T-cell (primary cell): ENCODE data around the gene ISCA1. TPM values are rescaled to one million over a fixed set of nuclear protein-coding genes. Genes with fewer than 3 reads are reported as not detected.
A peak's percentile ranks its signal among the peaks of the same experiment; 100 is the strongest.

Experiments
- ATAC-seq, 4 experiments: fragments of 200-7000 bp in 3 of 4; fragments of 150-1000 bp in 1 of 4; cut with Tn5 transposase; replicated peaks in 1 of 4; 1 replicate in 3 of 4; 2 replicates in 1 of 4; pipeline ENCODE4 v1.10.0; 2021; ENCODE audit warnings: moderate library complexity in 3 of 4, mild to moderate bottlenecking in 2 of 4, moderate number of reproducible peaks in 1 of 4
- CTCF ChIA-PET, 2 donors: fragments of 300-600 bp; sonication (Branson Sonifier 250); formaldehyde crosslinking; loops; one replicate each; lab custom pipeline; 2022; ENCODE audit warnings: antibody characterized with exemption in 2 of 2; lab: Charles Lee
- POLR2A ChIA-PET, 2 donors: fragments of 300-600 bp; sonication (Branson Sonifier 250); formaldehyde crosslinking; loops; one replicate each; lab custom pipeline; 2022; ENCODE audit warnings: antibody characterized with exemption in 2 of 2; lab: Charles Lee
- DNase-seq, 35 experiments: peaks; one replicate each; pipeline versions ENCODE4 v3.0.0 to v3.0.0-alpha.2; 2013 to 2023
- H3K27ac ChIP-seq: one replicate; pipeline ENCODE4 v1.5.1; 2013; ENCODE audit warnings: low read length
- H3K27me3 ChIP-seq, 2 experiments: replicated peaks in 1 of 2; 1 replicate in 1 of 2; 2 replicates in 1 of 2; pipeline versions ENCODE4 v1.6.1 to v1.7.0; 2013; ENCODE audit warnings: low read length in 1 of 2, mixed read lengths in 1 of 2; ENCODE audit not compliant: control insufficient read depth in 2 of 2, insufficient read depth in 2 of 2; ENCODE audit errors: extremely low read depth in 1 of 2
- H3K36me3 ChIP-seq, 2 donors: 1 replicate in 1 of 2; 2 replicates in 1 of 2; pipeline versions ENCODE4 v1.6.1 to v1.7.0; 2013; ENCODE audit warnings: low read length in 1 of 2; ENCODE audit not compliant: control insufficient read depth in 2 of 2, insufficient read depth in 1 of 2; ENCODE audit errors: extremely low read depth in 1 of 2
- H3K4me1 ChIP-seq, 2 experiments: 1 replicate in 1 of 2; 2 replicates in 1 of 2; pipeline versions ENCODE4 v1.6.1 to v1.7.0; 2013; ENCODE audit warnings: low read length in 2 of 2, mixed read lengths in 1 of 2; ENCODE audit not compliant: insufficient read depth in 2 of 2, control insufficient read depth in 1 of 2; ENCODE audit errors: extremely low read depth in 1 of 2
- H3K4me3 ChIP-seq, 2 donors: 1 replicate in 1 of 2; 2 replicates in 1 of 2; pipeline versions ENCODE4 v1.5.1 to v1.7.0; 2013; ENCODE audit warnings: mild to moderate bottlenecking in 2 of 2, low read length in 1 of 2, moderate library complexity in 1 of 2; ENCODE audit not compliant: control insufficient read depth in 1 of 2; ENCODE audit errors: extremely low read depth in 1 of 2
- H3K9me3 ChIP-seq: 2 replicates; pipeline ENCODE4 v1.7.0; 2013
- H3K27ac Mint-ChIP-seq, 2 donors: one replicate each; pipeline ENCODE4 v1.8.0; 2020 to 2021; ENCODE audit warnings: mild to moderate bottlenecking in 2 of 2, mixed read lengths in 2 of 2
- H3K27me3 Mint-ChIP-seq, 2 donors: one replicate each; pipeline ENCODE4 v1.8.0; 2021 to 2022; ENCODE audit warnings: mixed read lengths in 2 of 2
- H3K36me3 Mint-ChIP-seq: one replicate; pipeline ENCODE4 v1.8.0; 2021; ENCODE audit warnings: mixed read lengths
- H3K4me1 Mint-ChIP-seq, 3 donors: one replicate each; pipeline ENCODE4 v1.8.0; 2020 to 2022; ENCODE audit warnings: mixed read lengths in 3 of 3, mild to moderate bottlenecking in 1 of 3
- H3K4me3 Mint-ChIP-seq, 3 donors: one replicate each; pipeline ENCODE4 v1.8.0; 2020 to 2022; ENCODE audit warnings: mild to moderate bottlenecking in 3 of 3, mixed read lengths in 3 of 3, moderate library complexity in 3 of 3
- H3K9me3 Mint-ChIP-seq, 3 donors: one replicate each; pipeline ENCODE4 v1.8.0; 2020 to 2022; ENCODE audit warnings: mixed read lengths in 3 of 3
- WGBS: methylation state at CpG from one replicate; pipeline ENCODE4 v1.1.5; 2013; ENCODE audit warnings: missing lambda C conversion rate; ENCODE audit not compliant: insufficient coverage; 5-methylcytosine and 5-hydroxymethylcytosine counted together
- total RNA-seq, 35 experiments: library from RNA in 6 of 35; stranded (reverse) in 6 of 35; fragments of 120-200 nt in 1 of 35; gene quantifications; one replicate each; pipeline versions ENCODE4 v1.2.1 to v1.2.4 and lab custom pipeline; 2013 to 2026

Gene ISCA1
- total RNA-seq, 5 donors from 2014 or later (not counting 1 experiment from before 2014, with no cell fraction given) = 30.9 to 69.9 (median 34.5) TPM

DNA sequence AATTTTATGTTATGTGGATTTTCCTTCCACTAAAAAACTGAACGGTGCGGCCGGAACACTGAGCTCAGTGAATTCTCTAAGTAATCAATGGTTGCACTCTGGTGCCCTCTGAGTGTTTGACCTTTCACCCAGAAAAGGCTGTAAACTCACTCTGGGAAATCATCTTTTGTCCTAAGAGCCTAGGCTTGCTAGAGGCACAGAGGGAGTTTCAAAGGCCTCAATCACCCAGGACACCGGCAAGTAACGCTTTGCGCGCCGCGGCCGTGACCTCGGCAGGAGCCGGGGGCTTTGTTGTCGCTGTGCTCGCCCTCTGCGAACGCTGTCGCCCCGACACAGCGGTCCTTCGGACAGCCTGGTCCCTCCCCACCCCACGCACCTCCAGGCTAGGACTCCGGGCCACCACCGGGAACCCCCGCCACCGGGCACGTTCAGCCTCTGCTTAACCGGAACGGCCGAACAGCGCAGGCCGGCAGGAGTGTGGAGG is 703 bp downstream of the ISCA1 start:
- peaks cover 39 to 54% (median 50%) of the 10 kb centered on the region in 3 donors for H3K4me1 Mint-ChIP-seq

DNA sequence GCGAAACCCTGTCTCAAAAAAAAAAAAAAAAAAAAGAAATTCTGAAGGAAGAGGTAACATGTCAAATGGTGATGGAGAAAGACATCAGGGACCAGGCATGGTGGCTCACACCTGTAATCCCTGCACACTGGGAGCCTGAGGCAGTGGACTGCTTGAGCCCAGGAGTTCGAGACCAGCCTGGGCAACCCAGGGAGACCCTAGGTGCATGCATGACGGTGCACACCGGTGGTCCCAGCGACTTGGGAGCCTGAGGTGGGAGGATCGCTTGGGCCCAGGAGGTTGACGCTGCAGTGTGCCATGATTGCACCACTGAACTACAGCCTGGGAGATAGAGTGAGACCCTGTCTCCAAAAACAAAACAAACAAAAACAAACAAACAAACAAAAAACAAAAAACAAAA is 1.8 kb downstream of the ISCA1 start:
- Histone ChIP-seq H3K4me3 (no peak overlapping the region), H3K27me3 (no peaks in the 10 kb centered on the region), H3K27ac (no peak overlapping the region), H3K36me3 (peaks cover 0 to 7% of the 10 kb centered on the region in 2 donors), H3K4me1 (peaks cover 5 to 23% of the 10 kb centered on the region in 2 experiments), H3K9me3 (no peaks in the 10 kb centered on the region)
- H3K27me3 Mint-ChIP-seq = no peaks in the 10 kb centered on the region
- WGBS = 100% methylated on average over 4 of the region's 7 CpGs
- no peaks in the 10 kb centered on the region for H3K9me3 Mint-ChIP-seq
- DNase-seq (no peak), ATAC-seq (no peak)
- peak overlapping the region; percentile 90 to 95 (median 94) for H3K4me3 Mint-ChIP-seq
- ChIA-PET POLR2A (interaction anchor here in 1 of 2 donors (0.7 kb wide), 1 partner anchor 12 kb away, joined by 6 read pairs; no protein-coding TSS in a partner anchor), CTCF (no interaction called here)
- peaks cover 21% of the 10 kb centered on the region for H3K36me3 Mint-ChIP-seq
- H3K4me1 Mint-ChIP-seq = peaks cover 42 to 54% (median 54%) of the 10 kb centered on the region in 3 donors
- H3K27ac Mint-ChIP-seq = no peak overlapping the region

More for the DNA sequence above, 703 bp downstream of the ISCA1 start:
- peaks cover 22% of the 10 kb centered on the region for H3K36me3 Mint-ChIP-seq
- H3K9me3 Mint-ChIP-seq = no peaks in the 10 kb centered on the region
- 0% methylated on average over 28 of the region's 31 CpGs for WGBS
- Histone ChIP-seq H3K9me3 (no peaks in the 10 kb centered on the region), H3K4me1 (peaks cover 5 to 23% of the 10 kb centered on the region in 2 experiments), H3K27me3 (no peaks in the 10 kb centered on the region), H3K4me3 (peak overlapping the region; percentile 65 to 82), H3K27ac (peak overlapping the region; percentile 90), H3K36me3 (peaks cover 0 to 7% of the 10 kb centered on the region in 2 donors)
- H3K4me3 Mint-ChIP-seq = peak overlapping the region; percentile 90 to 95 (median 94)
- CTCF ChIA-PET = no interaction called here
- ATAC-seq (no peak), DNase-seq (peak in 1 of 35 experiments; percentile 4)
- POLR2A ChIA-PET = interaction anchor here (0.6 to 1.5 kb wide), 7 partner anchors 13 to 1693 kb away, joined by 3 to 7 read pairs (median 3); partner anchors contain the start of genes CDK20 (in 1 of the 2) and NAA35 (in 1 of the 2)
- H3K27ac Mint-ChIP-seq = peak overlapping the region; percentile 75 to 88
- H3K27me3 Mint-ChIP-seq = no peaks in the 10 kb centered on the region

DNA sequence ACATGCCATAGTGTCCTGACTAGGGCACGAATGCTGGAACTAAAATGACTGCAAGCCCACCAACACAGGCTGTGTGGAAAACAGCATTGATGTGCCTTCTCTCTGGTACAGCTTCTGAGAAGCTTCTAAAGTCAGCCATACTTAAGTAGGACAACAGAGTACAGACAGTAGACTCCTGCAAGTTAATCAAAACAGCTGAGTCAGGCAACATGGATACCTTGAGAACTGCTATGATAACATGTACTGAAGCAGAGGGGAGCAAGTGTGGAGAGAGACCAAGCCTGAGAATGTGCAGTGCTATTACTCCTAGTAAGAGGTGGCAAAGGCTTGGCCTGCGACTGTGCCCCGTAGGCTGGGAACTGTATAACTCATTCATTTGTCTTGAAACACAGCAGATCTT is 2.5 kb downstream of the ISCA1 start:
- WGBS = 95% methylated on average over 3 of the region's 3 CpGs
- Histone ChIP-seq H3K36me3 (peaks cover 0 to 7% of the 10 kb centered on the region in 2 donors), H3K4me1 (peaks cover 5 to 23% of the 10 kb centered on the region in 2 experiments), H3K27ac (no peak overlapping the region), H3K27me3 (no peaks in the 10 kb centered on the region), H3K4me3 (no peak overlapping the region), H3K9me3 (no peaks in the 10 kb centered on the region)
- ATAC-seq (no peak), DNase-seq (no peak)
- Mint-ChIP-seq H3K9me3 (no peaks in the 10 kb centered on the region), H3K4me3 (peak overlapping the region; percentile 39 to 94 (median 69)), H3K27me3 (no peaks in the 10 kb centered on the region), H3K4me1 (peaks cover 48 to 60% (median 58%) of the 10 kb centered on the region in 3 donors), H3K27ac (peak overlapping the region in 1 of 2 donors; percentile 15), H3K36me3 (peaks cover 21% of the 10 kb centered on the region)
- CTCF ChIA-PET = no interaction called here
- POLR2A ChIA-PET = no interaction called here

DNA sequence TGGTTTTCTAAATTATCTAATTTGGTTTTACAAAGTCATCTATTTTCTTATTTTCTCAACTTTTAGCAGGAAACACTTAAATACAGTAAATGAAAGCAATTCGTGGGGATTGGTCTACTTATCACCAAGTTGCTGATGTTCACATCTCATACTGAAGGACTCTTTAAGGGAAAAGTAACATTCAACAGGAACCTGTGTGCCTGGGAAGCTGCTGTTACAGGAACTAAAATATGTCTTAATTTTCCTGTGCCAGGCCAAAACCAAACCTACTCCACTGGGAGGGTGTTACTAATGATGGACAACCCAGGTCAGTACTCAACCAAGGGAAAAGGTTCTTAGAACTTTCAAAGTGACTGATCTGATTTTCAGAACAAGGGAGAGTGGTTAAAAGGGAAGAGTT is 5.3 kb downstream of the ISCA1 start:
- Histone ChIP-seq H3K27me3 (no peaks in the 10 kb centered on the region), H3K27ac (no peak overlapping the region), H3K36me3 (peaks cover 0 to 24% of the 10 kb centered on the region in 2 donors), H3K4me3 (no peak overlapping the region), H3K9me3 (no peaks in the 10 kb centered on the region), H3K4me1 (peaks cover 2 to 14% of the 10 kb centered on the region in 2 experiments)
- Mint-ChIP-seq H3K27me3 (no peaks in the 10 kb centered on the region), H3K36me3 (peaks cover 37% of the 10 kb centered on the region), H3K4me1 (peaks cover 42 to 54% (median 54%) of the 10 kb centered on the region in 3 donors), H3K4me3 (no peak overlapping the region), H3K9me3 (no peaks in the 10 kb centered on the region), H3K27ac (no peak overlapping the region)
- POLR2A ChIA-PET = no interaction called here
- CTCF ChIA-PET = no interaction called here
- WGBS = no CpG with 5 or more reads among the region's 1 CpG
- no peak for ATAC-seq
- DNase-seq = no peak

DNA sequence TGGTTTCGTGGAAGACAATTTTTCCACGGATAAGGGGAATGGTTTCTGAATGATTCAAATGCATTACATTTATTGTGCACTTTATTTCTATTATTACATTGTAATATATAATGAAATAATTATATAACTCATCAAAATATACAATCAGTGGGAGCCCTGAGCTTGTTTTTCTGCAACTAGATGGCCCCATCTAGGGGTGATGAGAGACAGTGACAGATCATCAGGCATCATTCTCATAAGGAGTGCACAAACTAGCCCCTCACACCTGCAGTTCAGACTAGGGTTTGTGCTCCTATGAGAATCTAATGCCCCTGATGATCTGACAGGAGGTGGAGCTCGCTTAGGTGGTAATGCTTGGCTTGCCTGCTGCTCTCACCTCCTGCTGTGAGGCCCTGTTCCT is 6.4 kb downstream of the ISCA1 start:
- H3K36me3 Mint-ChIP-seq = peaks cover 47% of the 10 kb centered on the region
- H3K27ac ChIP-seq = no peak overlapping the region
- H3K4me1 ChIP-seq = peaks cover 0 to 10% of the 10 kb centered on the region in 2 experiments

DNA sequence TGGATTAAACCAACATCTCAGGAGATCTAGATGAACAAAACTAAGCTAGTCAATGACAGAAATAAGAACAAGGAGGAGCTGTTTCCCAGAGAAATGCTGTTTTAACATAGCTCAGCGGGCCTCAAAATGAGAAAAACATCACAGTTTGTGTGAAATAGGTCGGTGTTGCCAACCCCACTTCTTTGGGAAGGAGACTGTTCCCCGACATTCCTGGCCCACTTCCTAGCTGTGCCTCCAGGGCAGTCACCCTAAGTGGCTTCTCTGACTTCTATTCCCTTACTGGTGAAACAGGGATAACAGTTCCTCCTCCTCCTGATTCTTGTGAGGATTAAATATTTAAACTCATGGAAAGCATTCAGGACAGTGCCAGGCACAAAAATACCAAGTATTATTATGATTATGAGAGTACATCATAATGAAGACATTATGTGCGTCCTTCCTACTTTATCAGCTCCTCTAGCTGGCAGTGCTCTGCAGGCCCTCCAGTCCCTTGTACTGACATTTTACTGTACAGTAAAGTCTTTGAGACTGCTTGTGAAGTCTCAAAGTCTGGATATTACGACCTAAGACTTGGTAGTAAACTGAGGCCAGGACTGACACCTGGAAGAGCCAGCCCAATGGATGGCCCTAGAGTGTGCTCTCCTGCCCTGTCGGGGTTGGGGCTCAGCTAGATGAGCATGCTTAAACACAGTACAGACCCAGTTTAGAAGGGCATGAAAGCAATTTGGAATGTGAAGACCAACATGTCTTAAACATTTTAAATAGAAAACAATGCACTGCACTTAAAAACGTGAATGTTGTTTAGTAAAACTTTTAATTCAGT is 7.3 kb downstream of the ISCA1 start:
- Mint-ChIP-seq H3K4me1 (peaks cover 28 to 40% (median 39%) of the 10 kb centered on the region in 3 donors), H3K9me3 (no peaks in the 10 kb centered on the region), H3K27ac (no peak overlapping the region), H3K36me3 (peaks cover 45% of the 10 kb centered on the region), H3K27me3 (no peaks in the 10 kb centered on the region), H3K4me3 (no peak overlapping the region)
- Histone ChIP-seq H3K4me3 (no peak overlapping the region), H3K27me3 (no peaks in the 10 kb centered on the region), H3K9me3 (no peaks in the 10 kb centered on the region), H3K36me3 (peaks cover 0 to 32% of the 10 kb centered on the region in 2 donors), H3K27ac (no peak overlapping the region), H3K4me1 (peaks cover 0 to 2% of the 10 kb centered on the region in 2 experiments)
- CTCF ChIA-PET = interaction anchor here in 1 of 2 donors (1.3 kb wide), 1 partner anchor 8 kb away, joined by 4 read pairs; the partner anchor contains the start of gene ISCA1
- ATAC-seq = no peak
- WGBS = 100% methylated on average over 5 of the region's 7 CpGs
- POLR2A ChIA-PET = interaction anchor here (0.6 kb wide), 2 partner anchors 55 to 164 kb away, joined by 3 to 5 read pairs; no protein-coding TSS in a partner anchor
- DNase-seq = no peak

More for the DNA sequence above, 6.4 kb downstream of the ISCA1 start:
- H3K27me3 Mint-ChIP-seq = no peaks in the 10 kb centered on the region
- H3K4me3 Mint-ChIP-seq = no peak overlapping the region
- CTCF ChIA-PET = interaction anchor here in 1 of 2 donors (1.1 kb wide), 1 partner anchor 67 kb away, joined by 3 read pairs; no protein-coding TSS in a partner anchor
- H3K9me3 ChIP-seq = no peaks in the 10 kb centered on the region
- DNase-seq (no peak), ATAC-seq (no peak)
- WGBS = 100% methylated on average over 1 of the region's 3 CpGs
- POLR2A ChIA-PET = no interaction called here
- H3K9me3 Mint-ChIP-seq = no peaks in the 10 kb centered on the region
- H3K4me1 Mint-ChIP-seq = peaks cover 37 to 48% (median 47%) of the 10 kb centered on the region in 3 donors
- H3K27ac Mint-ChIP-seq = no peak overlapping the region
- no peaks in the 10 kb centered on the region for H3K27me3 ChIP-seq
- peaks cover 0 to 35% of the 10 kb centered on the region in 2 donors for H3K36me3 ChIP-seq
- H3K4me3 ChIP-seq = no peak overlapping the region
